HG02981 (cell line): Measurements from ENCODE around the gene RPL39L.

Experiments
- ATAC-seq: cut with Tn5 transposase; IDR thresholded peaks from one replicate; pipeline ENCODE4 v1.9.1; 2021; ENCODE audit warnings: mild to moderate bottlenecking, moderate library complexity; ENCODE audit not compliant: unreplicated experiment

RPL39L gene

DNA sequence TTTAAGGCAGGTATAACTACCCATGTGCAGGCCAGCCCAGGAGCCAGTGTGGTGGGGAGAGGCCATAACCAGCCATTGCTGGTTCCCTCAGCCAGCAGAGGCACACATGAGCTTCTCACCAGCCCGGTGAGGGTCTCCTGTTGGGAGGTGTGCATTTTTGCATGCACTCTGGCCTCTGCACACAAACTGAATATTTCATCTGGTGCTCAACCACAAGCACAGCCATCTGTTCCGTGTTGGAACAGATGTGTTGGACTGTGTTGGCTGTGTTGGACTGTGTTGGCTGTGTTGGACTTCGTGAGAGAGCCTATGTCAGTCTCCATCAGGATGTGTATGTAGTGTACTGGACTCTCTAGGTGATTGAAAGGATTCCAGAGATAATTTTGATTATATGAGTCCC is 67.2 kb downstream of the RPL39L start:
- ATAC-seq, result no peak
